COLO668 (cell line): ENCODE data around the gene HOXB5.
A peak's percentile ranks its signal among the peaks of the same experiment; 100 is the strongest.

Experiments
- DNase-seq: peaks from one replicate; lab custom pipeline; 2025; ENCODE audit not compliant: unreplicated experiment; lab: John Stamatoyannopoulos, UW

HOXB5 gene

DNA sequence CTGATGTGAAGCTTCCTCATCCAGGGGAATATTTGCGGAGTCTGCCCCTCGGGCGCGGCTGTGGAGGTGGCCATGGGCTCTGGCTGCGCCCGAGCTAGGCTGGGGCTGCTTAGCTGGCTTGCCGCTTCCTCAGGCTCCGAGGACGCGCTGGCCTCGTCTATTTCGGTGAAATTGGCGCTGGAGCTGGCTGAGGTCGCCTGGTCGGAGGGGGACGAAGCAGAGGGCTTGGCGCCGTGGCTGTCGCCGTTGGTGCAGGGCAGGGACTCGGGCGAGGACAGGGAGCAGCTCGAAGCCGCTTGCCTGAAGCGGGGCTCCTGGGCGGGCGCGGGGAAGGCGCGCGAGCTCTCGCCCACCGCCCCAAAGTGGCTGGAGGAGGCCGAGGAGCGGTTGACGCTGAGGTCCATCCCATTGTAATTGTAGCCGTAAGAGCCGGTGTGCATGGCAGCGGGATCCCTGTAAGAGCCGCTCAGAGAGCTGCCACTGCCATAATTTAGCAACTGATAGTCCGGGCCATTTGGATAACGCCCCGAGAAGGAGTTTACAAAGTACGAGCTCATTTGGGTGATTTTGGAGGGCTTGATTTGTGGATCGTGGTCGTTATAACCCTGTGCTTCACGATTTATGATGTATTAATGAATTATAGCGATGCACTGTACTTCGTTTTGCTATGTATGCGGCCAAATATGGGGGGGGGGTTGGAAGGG, at the start of gene HOXB5:
HOXB5 (minus strand) TSS at position 654 of the 704 bp plus-strand sequence; CDS start at position 557, 97 bp downstream.
- peak; percentile 58 for DNase-seq

DNA sequence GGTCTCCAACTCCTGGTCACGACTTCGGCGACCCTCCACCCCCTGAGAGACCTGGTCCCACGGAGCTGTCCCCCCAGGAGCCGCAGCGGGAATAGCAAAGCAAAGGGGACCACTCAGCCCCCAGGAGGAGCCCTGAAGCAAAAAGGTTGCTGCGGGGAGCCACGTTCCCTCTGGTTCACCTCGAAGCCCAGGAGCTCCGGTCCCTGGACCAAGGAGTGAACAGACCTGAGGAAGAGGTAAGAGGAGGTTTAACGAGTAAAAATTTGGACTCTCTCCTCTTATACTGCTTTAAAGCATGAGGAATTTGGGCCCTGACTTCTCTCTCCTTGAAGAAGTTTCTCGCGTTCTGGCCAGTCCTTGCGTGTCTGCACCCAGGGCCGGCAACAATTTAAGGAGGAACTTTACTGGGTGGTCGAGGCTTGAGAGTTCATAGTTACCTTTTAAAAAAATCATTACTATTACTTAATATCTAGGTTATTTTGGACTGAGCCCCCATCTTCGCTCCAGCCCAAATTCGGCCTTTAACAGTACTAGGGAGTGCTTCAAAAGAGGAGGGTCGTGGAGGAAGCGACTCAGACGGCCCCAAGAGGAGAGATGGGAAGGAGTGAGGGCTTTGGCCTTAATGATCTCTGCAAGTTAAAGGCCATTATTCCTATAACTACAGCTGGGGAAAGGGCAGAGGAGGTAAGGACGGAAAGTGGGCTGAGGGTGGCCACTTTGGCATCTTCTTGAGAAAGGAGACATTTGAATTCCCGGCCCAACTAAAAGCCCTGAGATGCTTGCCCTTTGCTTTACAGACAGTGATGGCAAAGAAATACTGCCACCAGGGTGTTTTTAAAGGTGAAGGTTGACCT, 49.5 kb upstream of the HOXB5 start:
- no peak for DNase-seq

DNA sequence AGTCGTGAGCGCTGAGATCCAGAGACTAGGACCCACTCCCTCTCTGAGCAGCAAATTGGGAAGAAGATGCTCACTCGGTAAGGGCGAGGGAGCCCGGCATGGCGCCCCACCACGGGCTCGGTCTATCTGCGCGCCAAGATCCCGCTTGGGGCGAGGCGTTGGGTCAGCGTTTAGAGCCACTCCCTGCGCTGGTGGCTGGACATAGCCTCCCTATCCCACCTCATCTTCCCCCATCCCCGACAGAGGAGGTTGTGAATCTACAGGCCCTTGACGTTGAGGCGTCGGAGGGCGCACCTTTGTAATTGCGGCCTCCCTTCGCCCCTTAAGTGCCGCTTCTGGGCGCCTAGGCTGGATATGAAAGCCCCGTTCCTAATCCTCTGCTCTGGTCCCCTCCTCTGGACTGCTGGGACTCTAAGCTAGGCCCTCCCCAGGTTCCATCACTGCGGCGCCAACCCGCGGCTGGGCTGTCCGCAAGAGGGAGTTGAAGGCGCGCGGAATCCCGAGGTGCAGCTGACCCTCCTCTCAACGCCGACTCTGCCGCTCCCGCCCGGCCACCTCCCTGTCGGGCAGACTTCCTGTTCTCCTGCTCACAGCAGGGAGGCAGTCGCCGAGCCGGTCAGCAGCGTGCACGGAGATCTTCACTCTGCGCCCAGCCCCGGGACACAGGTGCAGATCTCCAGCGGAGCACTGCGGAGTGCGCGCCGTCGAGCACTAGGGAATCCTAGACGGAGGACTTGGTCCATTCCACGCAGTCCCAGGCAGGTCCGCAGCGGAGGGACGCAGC, 48.7 kb upstream of the HOXB5 start:
- DNase-seq = peak; percentile 11

DNA sequence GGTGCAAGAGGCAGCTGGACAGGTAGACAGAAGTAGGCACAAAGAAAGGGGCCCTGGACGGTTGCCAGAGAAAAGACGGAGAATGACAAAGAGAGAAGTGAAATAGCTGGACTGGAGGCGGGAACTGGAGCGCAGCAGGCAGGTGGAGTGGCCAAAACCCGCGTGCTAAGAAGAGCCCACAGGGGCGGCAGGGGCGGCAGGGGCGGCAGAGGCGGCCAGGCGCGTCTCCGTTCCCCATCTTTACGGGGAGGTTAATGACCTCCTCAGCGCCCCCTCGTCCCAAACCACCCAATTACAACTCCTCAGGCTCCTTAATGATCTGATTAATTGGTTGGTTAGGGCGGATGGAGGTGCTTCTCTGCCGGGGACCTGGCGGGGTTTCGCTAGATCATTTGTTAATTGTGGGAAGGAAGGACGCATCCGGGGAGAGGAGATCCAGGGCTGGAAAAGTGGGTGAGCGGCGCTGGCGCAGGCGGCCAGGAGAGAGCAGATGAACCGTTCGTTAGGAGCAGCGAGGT, 48.0 kb upstream of the HOXB5 start:
- DNase-seq = no peak

DNA sequence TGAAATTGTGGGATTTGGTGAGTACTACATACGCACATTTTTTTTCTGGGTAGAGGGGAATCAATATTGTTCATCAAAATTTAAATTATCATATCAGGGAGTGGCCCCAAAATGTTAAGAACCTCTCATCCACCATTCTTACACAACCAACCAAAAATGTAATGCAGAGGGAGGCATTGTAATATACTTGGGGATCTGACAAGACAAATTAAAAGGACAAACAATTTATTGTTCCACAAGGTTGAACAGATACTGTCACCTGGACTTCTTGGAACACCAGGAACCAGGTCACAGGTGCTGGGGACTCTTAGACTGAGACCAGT, 47.2 kb upstream of the HOXB5 start:
- DNase-seq = no peak

DNA sequence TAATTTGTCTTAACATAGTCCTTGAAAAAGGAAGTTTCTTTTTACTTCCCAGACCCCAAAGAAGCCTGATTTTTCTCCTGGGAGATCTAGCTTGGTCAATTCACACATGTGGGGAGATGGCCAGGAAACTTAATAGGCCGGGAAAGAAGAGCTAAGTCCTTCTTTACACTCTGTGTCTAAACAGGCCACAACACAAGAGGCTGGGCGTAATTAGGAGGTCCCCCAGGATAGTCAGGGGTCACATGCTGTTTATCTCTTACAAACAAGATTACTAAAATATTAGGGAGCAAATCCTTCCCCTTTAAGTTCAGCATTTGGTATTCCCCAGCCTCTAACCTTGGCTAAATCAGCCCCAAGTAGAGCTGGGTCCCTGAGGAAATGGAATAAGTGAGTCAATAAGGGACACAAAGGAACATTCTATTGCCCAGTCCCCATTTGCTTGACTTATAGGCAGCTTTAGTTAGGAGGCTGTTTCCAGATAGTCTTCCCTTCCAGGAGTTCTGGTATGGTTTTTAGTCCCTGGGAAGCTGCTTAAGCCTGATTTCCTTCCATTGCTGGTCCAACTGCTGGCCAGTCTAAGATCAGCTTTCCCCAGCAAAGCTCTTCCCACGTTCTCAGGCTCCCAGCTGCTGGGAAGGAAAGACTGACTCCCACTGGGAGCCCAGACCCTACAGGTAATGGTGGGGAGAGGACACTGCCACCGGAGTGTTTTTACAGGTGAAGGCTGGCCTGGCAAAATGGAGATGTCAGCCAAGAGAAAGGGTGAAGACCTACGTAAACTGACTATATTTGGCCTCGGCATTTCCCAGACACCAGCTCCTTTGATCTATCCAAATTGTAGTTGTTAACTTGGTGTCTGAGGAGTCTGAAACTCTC, 46.6 kb upstream of the HOXB5 start:
- no peak for DNase-seq

DNA sequence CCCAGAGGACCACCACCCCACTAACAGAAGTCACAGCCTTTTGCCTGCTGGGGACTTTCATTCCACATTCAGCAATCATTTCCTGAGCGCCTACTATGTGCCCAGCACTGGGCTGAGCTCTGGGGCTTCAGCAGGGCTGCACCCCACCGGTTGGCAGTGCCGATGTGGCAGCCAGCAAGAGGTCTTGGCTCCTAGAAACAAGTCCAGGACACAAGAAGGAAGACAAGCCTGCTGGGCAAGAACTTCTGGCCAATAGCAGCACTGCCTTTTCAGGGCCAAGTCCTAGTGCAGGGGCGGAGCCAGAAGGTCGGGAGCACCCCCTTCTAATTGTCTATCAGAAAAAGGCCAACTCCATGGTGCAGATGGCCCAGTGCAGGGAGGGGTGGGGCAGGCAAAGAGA, 45.6 kb upstream of the HOXB5 start:
- DNase-seq = no peak

DNA sequence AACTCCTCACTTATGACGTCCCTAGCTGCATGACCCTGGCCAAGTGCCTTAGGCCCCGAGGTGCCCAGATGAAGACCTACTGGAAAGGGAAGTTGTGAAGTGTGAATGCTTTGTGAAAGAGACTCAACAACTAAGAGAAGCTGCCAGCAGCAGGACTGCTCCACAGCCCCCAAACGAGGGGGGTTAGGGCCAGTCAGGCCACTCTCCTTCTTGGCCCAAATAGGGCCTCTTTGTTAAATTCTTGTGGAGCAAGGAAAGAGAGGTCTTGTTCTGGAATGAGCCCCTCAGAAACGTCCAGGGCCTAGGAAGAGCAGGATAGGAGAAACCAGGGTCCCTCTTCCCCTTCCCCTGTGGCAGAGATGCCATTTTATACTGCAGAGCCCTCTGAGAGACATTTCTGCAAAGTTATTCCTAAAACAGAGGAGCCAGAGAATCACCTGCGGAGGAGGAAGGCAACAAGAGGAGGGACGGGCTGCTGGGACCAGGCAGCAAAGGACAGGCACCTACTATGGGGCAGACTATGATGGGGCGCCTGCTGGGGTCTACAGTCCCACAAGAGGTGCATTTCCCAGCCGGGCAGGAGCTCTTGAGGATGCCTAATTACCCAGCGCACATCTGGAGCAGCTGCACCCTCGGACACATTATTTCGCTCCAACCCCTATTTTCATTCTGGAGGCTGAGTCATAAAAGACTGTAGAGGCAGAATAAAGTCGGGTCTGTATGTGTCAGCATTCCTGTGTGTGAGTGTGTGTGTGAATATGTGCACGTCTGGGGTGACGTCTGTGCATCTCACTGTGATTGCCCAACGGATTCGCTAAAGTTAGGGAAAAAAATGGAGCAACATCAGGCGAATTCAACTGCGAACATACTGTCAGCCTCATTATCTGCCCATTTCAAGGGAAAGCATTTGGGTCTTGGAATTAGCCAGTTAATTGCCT, 44.0 kb upstream of the HOXB5 start:
- DNase-seq = no peak

DNA sequence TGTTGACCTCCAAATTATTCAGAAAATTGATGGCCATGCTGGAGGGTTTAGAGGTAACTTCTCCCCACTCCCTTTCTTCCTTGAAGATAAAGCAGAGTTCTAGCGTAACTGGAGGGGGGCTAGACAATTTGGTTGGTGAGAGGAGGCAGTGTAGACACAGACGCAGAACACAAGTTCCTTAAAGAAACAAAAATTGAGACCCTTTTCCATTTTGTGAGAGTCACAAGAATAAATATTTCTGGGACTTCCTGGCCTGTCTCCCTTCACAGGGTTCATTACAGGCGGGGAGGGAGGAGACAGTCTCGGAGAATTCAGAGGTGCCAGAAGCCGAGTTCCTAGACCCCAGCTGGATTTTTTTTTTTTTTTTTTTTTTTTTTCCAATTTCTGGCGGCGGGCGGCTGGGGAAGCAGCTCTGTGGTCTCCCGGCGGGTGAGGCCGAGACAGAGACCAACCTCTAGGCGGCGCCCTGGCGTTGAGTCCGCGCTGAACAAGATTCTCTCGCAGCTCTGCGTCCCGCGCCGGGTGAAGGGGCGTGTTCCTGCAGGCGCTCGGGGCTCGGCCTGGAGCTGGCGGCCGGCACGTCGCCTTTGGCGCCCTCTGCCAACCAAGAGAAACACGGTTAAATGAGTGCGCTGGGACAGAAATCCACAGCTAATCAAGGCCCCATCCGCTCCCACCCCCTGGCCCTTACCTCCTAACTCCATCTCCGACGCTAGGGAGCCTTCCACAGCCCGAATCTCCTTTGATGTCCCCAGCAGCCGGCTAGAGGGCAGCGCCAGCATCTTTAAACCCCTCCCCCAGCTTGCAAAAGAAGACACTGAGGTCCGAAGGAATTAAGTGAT, 42.8 kb upstream of the HOXB5 start:
- peak; percentile 74 for DNase-seq

DNA sequence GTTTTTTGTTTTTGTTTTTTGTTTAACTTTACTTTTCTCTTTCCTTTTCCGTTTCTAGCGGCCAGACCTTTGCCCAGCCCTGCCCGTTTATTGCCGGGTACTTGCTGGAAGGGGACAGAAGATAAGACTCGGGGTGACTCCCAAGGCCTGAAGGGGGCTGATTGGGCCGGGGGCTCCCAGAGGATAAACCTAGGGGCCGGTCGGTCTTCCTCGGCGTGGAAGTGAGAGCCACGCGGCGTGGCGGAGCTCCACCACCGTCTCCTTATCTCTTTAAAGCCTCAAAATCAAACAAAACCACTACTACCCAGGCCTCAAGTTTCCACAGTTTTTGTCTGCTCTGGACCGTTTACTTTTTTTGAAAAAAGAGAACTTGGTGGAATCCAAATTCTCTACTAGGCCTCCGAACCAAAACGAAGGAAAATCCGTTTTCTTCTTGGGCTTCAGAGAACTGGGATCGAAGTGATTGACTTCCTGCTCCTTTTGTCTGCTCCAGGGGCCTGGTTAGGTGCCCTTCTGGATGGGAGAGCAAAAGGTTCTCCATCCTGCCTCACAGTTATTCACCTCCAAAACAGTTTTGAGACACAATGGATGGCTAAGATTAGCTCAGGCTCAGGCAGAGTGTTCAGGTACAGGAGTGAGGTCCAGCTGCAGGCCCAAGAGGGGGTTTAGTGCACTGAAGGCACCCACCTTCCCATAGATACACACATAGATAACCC, 41.1 kb upstream of the HOXB5 start:
- no peak for DNase-seq

DNA sequence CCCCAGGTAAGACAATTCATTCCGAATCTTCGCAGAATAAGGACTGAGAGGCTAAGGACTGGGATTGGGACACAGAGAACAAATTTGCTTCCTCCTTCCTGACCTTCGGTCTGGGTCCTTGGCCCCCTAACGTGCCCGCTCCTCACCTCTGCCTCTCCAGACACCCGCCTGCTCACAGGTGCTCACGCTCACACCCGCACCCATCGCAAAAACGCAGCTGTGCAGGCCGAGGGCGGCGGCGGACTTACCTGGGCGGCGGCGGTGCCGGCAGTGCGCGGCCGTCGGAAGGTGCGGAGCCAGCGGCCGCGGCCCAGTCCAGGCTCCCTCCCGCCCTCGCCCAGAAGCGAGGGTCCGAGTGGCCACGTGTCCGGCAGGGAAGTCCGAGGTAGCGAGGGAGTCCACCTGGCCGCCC, 39.7 kb upstream of the HOXB5 start:
- no peak for DNase-seq

DNA sequence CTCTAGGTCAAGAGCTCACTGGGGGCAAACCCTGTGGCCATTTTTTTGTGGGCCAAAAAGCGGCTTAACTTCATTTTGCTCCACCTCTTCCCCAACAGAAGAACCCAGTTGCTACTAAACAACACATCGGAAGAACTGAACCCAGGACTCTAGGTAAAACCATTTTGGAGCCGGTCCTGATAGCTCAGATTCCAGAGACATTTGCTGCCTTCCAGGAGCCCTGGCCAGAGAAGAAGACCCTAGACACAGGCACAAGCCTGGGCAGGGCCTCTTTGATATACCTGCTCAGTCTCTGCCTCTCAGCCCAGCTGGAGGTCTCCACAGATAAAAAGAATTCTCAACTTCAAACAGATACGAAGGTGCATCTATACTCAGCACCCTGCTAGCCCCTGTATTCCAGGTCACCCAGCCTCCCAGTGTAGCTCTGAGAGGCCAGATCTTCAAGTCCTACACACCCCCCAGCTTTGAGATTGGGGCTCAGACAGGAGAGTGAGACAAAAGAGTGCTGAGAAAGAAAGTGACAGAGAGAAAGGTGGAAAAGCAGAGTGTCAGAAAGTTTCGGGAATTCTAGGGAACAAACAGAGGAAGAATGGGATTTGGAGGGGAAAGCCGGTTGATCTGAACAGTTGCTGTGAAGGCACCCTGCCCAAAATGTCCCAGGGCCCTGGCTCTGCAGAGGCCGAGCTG, 39.1 kb upstream of the HOXB5 start:
- DNase-seq = no peak

DNA sequence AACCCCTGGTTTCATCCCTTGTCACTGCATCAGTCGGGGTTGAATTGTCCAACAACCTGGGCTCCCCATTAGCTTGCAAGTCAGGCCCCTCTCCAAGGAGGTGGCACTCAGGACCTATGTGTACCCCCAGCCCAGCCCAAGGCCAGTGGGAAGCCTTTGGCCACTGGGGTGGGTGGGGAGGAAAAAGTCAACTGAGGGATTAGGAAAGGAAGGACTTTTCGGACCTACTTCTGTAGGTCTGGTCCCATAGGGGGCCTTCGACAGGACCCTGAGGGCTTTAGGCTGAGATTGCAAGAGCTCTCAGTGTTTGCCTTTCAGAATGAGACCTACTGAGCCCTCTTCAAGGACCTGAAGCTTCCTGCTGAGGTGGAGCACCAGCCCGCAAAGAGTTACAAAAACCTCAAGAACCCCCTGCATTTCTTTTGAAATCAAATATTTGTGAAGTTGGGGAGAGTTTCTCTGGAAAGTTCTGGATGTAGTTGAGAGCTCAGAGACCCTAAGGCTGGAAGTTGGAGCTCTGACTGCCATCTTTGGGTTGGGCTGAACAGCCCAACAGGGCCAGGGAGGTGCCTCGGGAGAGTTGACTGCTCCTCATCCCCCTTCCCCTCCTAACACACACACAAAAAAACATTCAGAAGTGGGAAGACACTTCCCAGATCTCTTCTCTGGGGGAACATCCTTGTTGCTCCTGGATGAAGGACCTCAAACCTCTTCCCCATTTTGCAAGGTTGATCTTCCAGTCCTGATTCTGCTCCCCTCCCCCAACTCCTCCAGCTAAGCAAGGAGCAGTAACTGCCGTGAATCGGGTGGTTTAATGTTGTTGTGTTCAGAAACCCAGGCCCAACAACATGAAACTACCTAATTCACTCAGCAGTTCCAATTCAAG, 38.4 kb upstream of the HOXB5 start:
- DNase-seq = no peak

DNA sequence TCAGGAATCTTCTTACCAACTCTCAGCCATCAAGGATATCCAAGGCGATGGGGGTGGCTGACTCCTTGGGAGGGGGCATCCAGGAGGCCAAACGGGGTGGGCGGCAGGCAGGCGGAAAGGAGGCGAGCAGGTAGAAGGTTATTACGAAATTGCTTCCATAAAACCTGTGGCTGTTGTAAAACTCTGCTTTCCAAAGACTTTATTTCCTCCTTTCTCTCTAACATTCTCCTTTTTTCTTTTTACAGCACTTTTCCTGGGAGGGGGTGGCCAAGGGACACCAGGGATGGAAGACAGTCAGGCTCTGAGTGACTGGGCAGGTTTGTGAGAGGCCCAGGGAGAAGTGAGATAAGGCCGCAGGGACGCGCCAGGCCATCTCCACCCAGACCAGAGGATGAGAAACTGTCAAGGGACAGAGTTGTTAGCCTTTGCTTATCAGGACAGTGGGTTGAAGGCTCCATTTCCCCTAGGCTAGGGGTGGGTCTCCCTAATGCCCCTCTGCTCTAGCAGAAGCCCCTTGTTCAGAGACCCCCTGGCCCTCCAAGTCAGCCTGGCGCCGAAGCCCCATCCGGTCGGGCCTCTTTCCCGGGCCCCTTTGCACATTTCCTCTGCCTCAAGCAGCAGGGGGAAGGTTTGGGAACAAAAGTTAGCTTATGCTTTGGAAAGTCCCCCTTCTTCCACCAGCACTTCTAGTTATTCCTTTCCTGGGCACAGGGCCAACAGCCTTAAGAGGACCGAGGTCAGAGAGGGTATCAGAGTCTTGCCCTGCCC, 37.5 kb upstream of the HOXB5 start:
- DNase-seq = no peak

DNA sequence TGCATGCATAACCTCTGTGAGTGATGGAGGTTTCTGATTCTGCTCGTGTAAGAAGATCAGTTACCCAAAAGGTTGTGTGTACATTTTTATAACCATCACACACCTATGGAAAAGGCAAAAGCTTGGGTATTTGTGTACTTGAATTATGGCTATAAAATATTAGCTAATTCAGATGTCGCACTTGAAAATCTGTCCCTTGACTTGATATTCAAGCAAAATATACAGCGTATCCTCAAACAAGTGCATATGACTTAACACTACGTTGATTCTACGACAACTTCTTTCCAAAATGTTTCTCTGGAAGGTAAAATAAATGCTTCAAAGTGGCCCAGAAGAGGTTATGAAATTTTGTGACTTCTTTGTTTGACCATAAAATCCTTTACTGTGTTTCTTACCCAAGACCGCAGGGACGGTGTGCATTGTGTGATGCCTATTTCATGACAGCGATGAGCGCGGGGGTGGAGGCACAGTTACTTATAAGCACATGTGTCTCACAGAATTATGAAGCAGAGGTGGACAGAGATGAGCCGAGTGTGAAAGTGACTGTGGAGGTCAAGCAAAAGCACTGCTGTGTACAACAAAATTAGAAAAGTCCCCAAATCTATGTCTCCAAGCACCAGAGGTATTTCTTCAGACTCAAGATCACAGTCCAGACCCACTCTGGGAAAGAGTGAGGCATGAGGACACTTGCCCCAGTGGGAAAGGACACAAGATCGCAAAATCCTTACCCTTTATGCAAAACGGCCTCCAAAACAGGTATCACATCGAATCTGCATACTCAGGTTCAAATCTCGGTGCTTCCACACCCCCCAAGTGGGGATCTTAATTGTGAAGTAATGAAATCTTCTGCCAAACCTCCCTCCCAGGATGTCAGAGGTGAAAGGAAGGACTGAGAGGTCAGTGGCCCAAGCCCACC, 36.7 kb upstream of the HOXB5 start:
- DNase-seq = no peak
